Memory B cell (primary cell): ENCODE data around the gene ENTR1.

ENCODE experiments used
- ATAC-seq: fragments of 150-1000 bp; cut with Tn5 transposase; 2 replicates; pipeline ENCODE4 v1.10.0; 2021; ENCODE audit warnings: low read depth, mild to moderate bottlenecking, moderate library complexity
- DNase-seq, 2 donors: peaks; one replicate each; pipeline ENCODE4 v3.0.0; 2022; ENCODE audit warnings: low spot score in 2 of 2
- H3K27ac Mint-ChIP-seq: one replicate; pipeline ENCODE4 v1.8.0; 2022; ENCODE audit warnings: mild to moderate bottlenecking, moderate library complexity, mixed read lengths
- H3K27me3 Mint-ChIP-seq: one replicate; pipeline ENCODE4 v1.8.0; 2022; ENCODE audit warnings: mixed read lengths
- H3K36me3 Mint-ChIP-seq: one replicate; pipeline ENCODE4 v1.8.0; 2022; ENCODE audit warnings: mild to moderate bottlenecking, mixed read lengths
- H3K4me1 Mint-ChIP-seq: one replicate; pipeline ENCODE4 v1.8.0; 2022; ENCODE audit warnings: mixed read lengths
- H3K4me3 Mint-ChIP-seq: one replicate; pipeline ENCODE4 v1.8.0; 2022; ENCODE audit warnings: mild to moderate bottlenecking, moderate library complexity, mixed read lengths
- H3K9me3 Mint-ChIP-seq: one replicate; pipeline ENCODE4 v1.8.0; 2022; ENCODE audit warnings: mixed read lengths

The ENTR1 gene

DNA sequence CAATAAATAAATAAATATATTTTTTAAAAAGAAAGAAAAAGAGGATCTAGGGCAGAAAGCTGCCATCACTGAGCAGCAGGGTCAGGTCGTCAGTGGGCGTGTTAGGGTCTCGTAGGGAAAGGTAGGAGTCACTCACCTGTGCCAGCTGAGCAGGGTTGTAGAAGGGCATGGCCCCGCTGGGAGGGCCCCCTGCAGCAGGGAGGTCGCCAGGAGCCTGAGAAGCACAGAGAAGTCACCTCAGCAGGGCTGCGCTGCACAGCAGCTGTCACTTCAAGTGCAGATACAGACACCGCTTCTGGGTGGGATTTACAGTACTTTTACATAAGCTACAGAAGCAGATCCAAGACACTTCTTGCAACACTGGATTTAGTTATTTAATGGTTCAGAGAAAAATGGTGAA, 33.3 kb upstream of the ENTR1 start:
- no peak for DNase-seq
- Mint-ChIP-seq H3K27me3 (no peaks in the 10 kb centered on the region), H3K27ac (no peak overlapping the region), H3K9me3 (no peaks in the 10 kb centered on the region), H3K36me3 (peaks cover 20% of the 10 kb centered on the region), H3K4me3 (no peak overlapping the region), H3K4me1 (peaks cover 2% of the 10 kb centered on the region)
- ATAC-seq, result no peak

DNA sequence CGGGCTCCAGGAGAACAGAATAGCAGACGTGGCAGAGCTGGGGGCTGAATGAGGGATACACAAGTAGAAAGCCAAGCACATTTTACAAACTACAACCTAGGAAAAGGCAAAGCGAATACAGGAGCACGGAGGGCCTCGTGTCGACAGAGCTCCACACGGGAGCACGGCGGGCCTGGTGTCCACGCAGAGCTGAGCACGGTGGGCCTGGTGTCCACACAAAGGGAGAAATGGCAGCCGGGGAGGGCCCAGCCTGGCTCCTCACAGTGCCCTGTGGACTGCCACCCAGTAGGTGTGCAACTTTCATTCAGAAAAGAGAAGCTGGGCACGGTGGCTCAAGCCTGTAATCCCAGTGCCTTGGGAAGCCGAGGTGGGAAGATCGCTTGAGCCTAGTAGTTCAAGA, 32.7 kb upstream of the ENTR1 start:
- no peaks in the 10 kb centered on the region for H3K27me3 Mint-ChIP-seq
- no peak overlapping the region for H3K4me3 Mint-ChIP-seq
- H3K4me1 Mint-ChIP-seq, result peaks cover 6% of the 10 kb centered on the region
- peaks cover 15% of the 10 kb centered on the region for H3K36me3 Mint-ChIP-seq
- DNase-seq (no peak), ATAC-seq (no peak)
- no peaks in the 10 kb centered on the region for H3K9me3 Mint-ChIP-seq
- H3K27ac Mint-ChIP-seq, result no peak overlapping the region

GRCh38 chr9:136442265-136442664, 31.9 kb upstream of the ENTR1 start:
- no peaks in the 10 kb centered on the region for H3K27me3 Mint-ChIP-seq
- no peaks in the 10 kb centered on the region for H3K9me3 Mint-ChIP-seq
- no peak overlapping the region for H3K27ac Mint-ChIP-seq
- no peak overlapping the region for H3K4me3 Mint-ChIP-seq
- DNase-seq, result no peak
- peaks cover 15% of the 10 kb centered on the region for H3K36me3 Mint-ChIP-seq
- peaks cover 11% of the 10 kb centered on the region for H3K4me1 Mint-ChIP-seq
- no peak for ATAC-seq

- Mint-ChIP-seq H3K36me3 (peaks cover 12% of the 10 kb centered on the region), H3K4me1 (peaks cover 14% of the 10 kb centered on the region), H3K9me3 (no peaks in the 10 kb centered on the region), H3K27ac (no peak overlapping the region), H3K4me3 (no peak overlapping the region), H3K27me3 (no peaks in the 10 kb centered on the region)
- DNase-seq, result no peak
- ATAC-seq, result no peak
Measured at GRCh38 chr9:136441681-136442245, 31.3 kb upstream of the ENTR1 start.

- Mint-ChIP-seq H3K27me3 (no peaks in the 10 kb centered on the region), H3K4me3 (peak overlapping the region; percentile 5), H3K9me3 (no peaks in the 10 kb centered on the region), H3K36me3 (peaks cover 9% of the 10 kb centered on the region), H3K27ac (no peak overlapping the region), H3K4me1 (peaks cover 18% of the 10 kb centered on the region)
- DNase-seq (no peak), ATAC-seq (no peak)
Measured at GRCh38 chr9:136441191-136441680, 30.8 kb upstream of the ENTR1 start.

- DNase-seq (peak; percentile 95 to 99), ATAC-seq (peak; percentile 83)
- H3K27ac Mint-ChIP-seq, result no peak within 1 kb of the TSS
- H3K4me3 Mint-ChIP-seq, result peak within 1 kb of the TSS; percentile 84
- H3K36me3 Mint-ChIP-seq, result peaks cover 9% of the 10 kb centered on the region
- H3K4me1 Mint-ChIP-seq, result peaks cover 23% of the 10 kb centered on the region
- no peaks in the 10 kb centered on the region for H3K27me3 Mint-ChIP-seq
- no peaks in the 10 kb centered on the region for H3K9me3 Mint-ChIP-seq
Measured at GRCh38 chr9:136439481-136440408, 29.3 kb upstream of the ENTR1 start, which contains the start of gene INPP5E. TSS of gene INPP5E (minus strand) at chr9:136439845. CDS start at chr9:136439419, 426 bp downstream.

GRCh38 chr9:136438548-136439480, 28.4 kb upstream of the ENTR1 start:
- peak; percentile 46 to 65 for DNase-seq
- Mint-ChIP-seq H3K27me3 (no peaks in the 10 kb centered on the region), H3K4me3 (peak overlapping the region; percentile 84), H3K4me1 (peaks cover 23% of the 10 kb centered on the region), H3K27ac (no peak overlapping the region), H3K9me3 (no peaks in the 10 kb centered on the region), H3K36me3 (peaks cover 6% of the 10 kb centered on the region)
- peak; percentile 77 for ATAC-seq

- no peak for ATAC-seq
- Mint-ChIP-seq H3K9me3 (no peaks in the 10 kb centered on the region), H3K27me3 (no peaks in the 10 kb centered on the region), H3K27ac (no peak overlapping the region), H3K4me3 (peak overlapping the region; percentile 84), H3K36me3 (peaks cover 2% of the 10 kb centered on the region), H3K4me1 (peaks cover 23% of the 10 kb centered on the region)
- no peak for DNase-seq
Measured at GRCh38 chr9:136437839-136438547, 27.6 kb upstream of the ENTR1 start.

DNA sequence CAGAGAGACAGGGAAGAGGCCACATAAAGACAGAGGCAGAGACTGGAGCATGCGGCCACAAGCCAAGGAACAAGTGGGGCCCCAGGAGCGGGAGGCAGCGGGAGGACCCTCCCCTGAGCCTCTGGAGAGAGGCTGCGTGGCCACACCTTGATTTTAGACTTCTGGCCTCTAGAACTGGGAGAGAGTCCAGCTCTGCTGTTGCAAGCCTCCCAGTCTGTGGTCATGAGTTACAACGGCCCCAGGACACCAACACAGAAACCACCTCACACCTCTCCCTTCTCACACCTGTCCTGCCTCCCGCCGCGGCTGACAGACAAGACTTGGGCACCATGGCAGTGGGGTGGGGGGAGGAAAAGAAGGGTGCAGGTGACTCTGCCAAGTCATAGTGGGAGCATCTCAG, 27.0 kb upstream of the ENTR1 start:
- Mint-ChIP-seq H3K27me3 (no peaks in the 10 kb centered on the region), H3K4me3 (peak overlapping the region; percentile 84), H3K4me1 (peaks cover 23% of the 10 kb centered on the region), H3K27ac (peak overlapping the region; percentile 65), H3K36me3 (no peaks in the 10 kb centered on the region), H3K9me3 (no peaks in the 10 kb centered on the region)
- ATAC-seq (no peak), DNase-seq (no peak)

GRCh38 chr9:136436055-136436634, 25.7 kb upstream of the ENTR1 start:
- no peaks in the 10 kb centered on the region for H3K27me3 Mint-ChIP-seq
- no peak overlapping the region for H3K27ac Mint-ChIP-seq
- peaks cover 23% of the 10 kb centered on the region for H3K4me1 Mint-ChIP-seq
- peak overlapping the region; percentile 43 for H3K4me3 Mint-ChIP-seq
- H3K36me3 Mint-ChIP-seq, result no peaks in the 10 kb centered on the region
- DNase-seq (no peak), ATAC-seq (no peak)
- no peaks in the 10 kb centered on the region for H3K9me3 Mint-ChIP-seq

DNA sequence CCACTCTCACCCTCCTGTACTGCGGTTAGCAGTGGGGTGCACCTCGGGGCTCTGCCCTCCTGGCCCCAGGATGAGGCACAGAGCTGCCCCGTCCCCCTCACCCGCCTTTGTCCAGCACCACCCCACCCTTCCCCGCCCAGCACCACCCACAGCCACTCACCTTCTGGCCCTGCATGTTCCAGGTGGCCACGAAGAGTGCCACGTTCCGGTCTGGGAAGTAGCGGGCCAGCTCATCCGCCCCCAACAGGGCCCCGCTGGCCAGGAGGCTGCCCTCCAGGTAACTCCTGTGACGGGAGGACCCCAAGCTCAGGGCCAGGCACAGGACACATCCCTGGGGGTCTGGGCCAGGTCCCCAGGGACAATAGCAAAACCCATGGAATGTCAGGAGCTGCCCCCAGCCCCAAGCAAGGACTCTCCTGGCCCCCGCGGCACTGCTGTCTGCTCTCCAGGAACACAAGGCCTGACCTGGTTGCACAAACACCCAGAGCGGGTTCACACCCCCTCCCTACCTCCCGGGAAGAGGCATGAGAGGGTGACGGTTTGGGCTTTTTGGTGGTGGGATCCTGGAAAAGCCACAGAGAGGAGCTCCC, 24.3 kb upstream of the ENTR1 start:
- Mint-ChIP-seq H3K36me3 (no peaks in the 10 kb centered on the region), H3K4me1 (peaks cover 23% of the 10 kb centered on the region), H3K4me3 (no peak overlapping the region), H3K27ac (no peak overlapping the region), H3K9me3 (no peaks in the 10 kb centered on the region), H3K27me3 (no peaks in the 10 kb centered on the region)
- DNase-seq, result no peak
- ATAC-seq, result no peak

DNA sequence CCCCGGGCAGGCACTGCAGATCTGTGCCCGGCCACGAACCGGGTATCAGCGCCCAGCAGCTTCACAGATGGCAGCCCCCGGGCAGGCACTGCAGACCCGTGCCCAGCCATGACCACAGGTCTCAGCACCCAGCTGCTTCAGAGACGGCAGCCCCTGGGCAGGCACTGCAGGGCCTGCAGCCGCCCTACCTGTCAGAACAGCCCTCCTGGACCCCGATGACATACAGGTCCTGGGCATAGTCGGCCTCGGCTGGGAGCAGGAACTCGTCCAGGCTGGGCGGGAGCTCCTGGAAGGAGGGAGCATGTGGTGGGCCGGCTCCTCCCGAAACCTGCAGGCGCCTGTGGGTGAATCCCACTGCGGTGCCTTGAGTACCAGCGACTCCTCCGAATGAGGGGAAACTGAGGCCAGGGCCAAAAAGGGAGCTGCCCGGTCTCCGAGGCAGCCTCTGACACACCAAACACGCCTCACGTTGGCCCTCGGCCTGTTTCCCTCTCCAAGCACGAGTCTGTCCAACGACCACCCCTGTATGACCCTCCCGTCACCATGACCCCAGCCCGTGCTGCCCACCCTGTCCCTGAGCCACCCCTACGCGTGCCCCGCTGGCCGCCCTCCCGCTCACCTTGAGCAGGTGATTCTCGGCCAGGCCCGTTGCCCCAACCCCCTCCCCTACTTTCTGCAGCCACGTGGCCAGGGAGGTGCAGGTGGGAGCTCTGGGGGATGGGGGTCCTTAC, 23.6 kb upstream of the ENTR1 start:
- peaks cover 2% of the 10 kb centered on the region for H3K36me3 Mint-ChIP-seq
- no peaks in the 10 kb centered on the region for H3K27me3 Mint-ChIP-seq
- no peaks in the 10 kb centered on the region for H3K9me3 Mint-ChIP-seq

More for the DNA sequence above, 23.6 kb upstream of the ENTR1 start:
- DNase-seq (no peak), ATAC-seq (no peak)
- no peak overlapping the region for H3K4me3 Mint-ChIP-seq
- no peak overlapping the region for H3K27ac Mint-ChIP-seq
- peaks cover 23% of the 10 kb centered on the region for H3K4me1 Mint-ChIP-seq
